ENCODE measurements around the gene FUOM. TPM values are rescaled to one million over a fixed set of nuclear protein-coding genes. Genes with fewer than 3 reads are reported as not detected.
A peak's percentile ranks its signal among the peaks of the same experiment; 100 is the strongest.

Gene FUOM
- total RNA-seq, 2 donors from 2014 or later = 12.5 to 16.1 TPM

DNA sequence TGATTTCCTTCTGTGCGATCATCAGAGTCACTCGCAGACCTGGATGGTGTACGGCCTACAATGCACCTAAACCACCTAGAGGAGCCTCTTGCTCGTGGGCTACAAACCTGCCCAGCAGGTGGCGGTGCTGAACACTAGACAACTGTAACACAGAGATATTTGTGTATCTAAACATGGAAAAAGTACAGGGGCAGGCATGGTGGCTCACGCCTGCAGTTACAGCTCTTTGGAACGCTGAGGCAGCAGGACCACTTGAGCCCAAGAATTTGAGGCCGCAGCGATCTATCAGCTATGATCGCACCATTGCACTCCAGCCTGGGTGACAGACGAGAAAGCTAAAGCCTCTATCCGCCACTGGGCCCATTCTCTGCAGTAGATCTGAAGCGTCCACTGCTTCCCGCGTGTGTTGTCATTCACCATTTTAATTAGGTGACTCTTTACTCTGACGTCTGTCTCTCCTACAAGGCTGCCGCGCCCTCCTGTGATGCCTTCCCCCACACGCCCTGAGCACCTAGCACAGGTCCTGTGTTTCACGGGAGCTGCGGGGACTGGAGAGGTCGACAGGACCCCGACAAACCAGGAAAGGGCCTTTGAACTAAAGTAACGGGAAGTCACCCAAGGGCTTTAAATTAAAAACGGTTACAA, 49.9 kb downstream of the FUOM start:
- intact Hi-C loops (cut with DNase I) = no loop called here
- Histone ChIP-seq H3K9me3 (no peaks in the 10 kb centered on the region), H3K36me3 (replicated peaks in 1 of 2; ENCODE audit: insufficient read depth in 1 of 2, low read depth in 2 of 2) (no peaks in the 10 kb centered on the region), H3K4me3 (peak overlapping the region; percentile 63 to 79), H3K4me1 (peaks cover 28% of the 10 kb centered on the region), H3K27me3 (no peaks in the 10 kb centered on the region), H3K27ac (peak overlapping the region; percentile 91 to 99 (median 93))
- TF ChIP-seq POLR2A (IDR thresholded peaks at IDR 0.05) = peak in 2 of 3 donors; percentile 41 to 79
- TF ChIP-seq, protein P1, sequence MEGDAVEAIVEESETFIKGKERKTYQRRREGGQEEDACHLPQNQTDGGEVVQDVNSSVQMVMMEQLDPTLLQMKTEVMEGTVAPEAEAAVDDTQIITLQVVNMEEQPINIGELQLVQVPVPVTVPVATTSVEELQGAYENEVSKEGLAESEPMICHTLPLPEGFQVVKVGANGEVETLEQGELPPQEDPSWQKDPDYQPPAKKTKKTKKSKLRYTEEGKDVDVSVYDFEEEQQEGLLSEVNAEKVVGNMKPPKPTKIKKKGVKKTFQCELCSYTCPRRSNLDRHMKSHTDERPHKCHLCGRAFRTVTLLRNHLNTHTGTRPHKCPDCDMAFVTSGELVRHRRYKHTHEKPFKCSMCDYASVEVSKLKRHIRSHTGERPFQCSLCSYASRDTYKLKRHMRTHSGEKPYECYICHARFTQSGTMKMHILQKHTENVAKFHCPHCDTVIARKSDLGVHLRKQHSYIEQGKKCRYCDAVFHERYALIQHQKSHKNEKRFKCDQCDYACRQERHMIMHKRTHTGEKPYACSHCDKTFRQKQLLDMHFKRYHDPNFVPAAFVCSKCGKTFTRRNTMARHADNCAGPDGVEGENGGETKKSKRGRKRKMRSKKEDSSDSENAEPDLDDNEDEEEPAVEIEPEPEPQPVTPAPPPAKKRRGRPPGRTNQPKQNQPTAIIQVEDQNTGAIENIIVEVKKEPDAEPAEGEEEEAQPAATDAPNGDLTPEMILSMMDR (IDR thresholded peaks at IDR 0.05) = peak; percentile 70 to 89 (median 83)
- WGBS, 2 donors = 2% methylated on average over 25 of the region's 25 CpGs
- DNase-seq (peak; percentile 91 to 96 (median 94)), ATAC-seq (peak; percentile 57)

DNA sequence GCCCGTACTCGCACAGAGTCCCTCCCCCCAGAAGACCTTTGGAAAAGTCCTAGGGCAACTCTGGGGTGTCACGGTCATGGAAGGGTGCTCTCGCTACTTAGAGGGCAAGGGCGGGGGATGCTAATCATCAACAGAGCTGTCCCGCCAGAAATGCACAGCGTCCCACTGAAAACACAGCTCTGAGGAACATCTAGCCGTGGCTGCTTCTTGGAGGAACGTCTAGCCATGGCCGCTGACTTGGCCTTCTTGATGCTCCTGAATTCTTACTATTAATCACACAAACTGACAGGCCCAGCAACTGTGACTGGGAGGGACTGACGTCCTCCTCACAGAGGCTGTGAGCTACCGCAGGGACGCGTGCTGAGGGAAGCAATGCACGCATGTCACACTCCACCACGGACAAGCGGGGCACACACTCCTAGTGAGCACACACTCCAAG, 50.9 kb downstream of the FUOM start:
- Histone ChIP-seq H3K36me3 (replicated peaks in 1 of 2; ENCODE audit: insufficient read depth in 1 of 2, low read depth in 2 of 2) (peaks cover 0 to 5% of the 10 kb centered on the region in 2 donors), H3K27me3 (no peaks in the 10 kb centered on the region), H3K4me3 (no peak overlapping the region), H3K27ac (no peak overlapping the region), H3K4me1 (peaks cover 28% of the 10 kb centered on the region), H3K9me3 (no peaks in the 10 kb centered on the region)
- TF ChIP-seq POLR2A (IDR thresholded peaks at IDR 0.05) = no peak
- TF ChIP-seq, protein P1 (IDR thresholded peaks at IDR 0.05) = no peak
- no peak for ATAC-seq
- DNase-seq = no peak
- 72 to 73% methylated on average over 9 to 17 of the region's 17 CpGs for WGBS, 2 donors
- intact Hi-C loops (cut with DNase I) = no loop called here

DNA sequence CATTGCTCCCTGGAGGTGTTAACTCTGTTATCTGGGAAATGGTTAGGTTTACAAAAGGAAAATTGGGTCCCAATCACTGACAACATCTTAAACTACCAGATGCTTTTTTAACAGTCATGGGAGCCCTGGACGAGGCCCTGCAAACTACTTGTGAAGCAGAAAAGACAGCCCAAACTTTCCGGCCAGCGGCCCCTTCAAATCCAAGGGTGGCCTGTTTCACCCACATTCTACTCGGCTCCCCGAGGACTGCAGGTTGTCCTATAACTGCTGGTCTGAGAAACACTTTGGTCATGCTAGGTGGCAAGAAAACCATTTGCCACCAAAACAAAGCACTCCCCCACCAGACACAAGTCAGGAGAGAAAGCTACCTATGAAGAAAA, 51.7 kb downstream of the FUOM start:
- DNase-seq (no peak), ATAC-seq (no peak)
- WGBS, 2 donors = 84 to 95% methylated on average over 5 of the region's 5 CpGs
- H3K4me1 ChIP-seq = peaks cover 28% of the 10 kb centered on the region
- peaks cover 1 to 5% of the 10 kb centered on the region in 2 donors for H3K36me3 ChIP-seq (replicated peaks in 1 of 2; ENCODE audit: insufficient read depth in 1 of 2, low read depth in 2 of 2)
- peak overlapping the region in 1 of 4 donors; percentile 56 for H3K27ac ChIP-seq
- H3K27me3 ChIP-seq = no peaks in the 10 kb centered on the region
- intact Hi-C loops (cut with DNase I) = no loop called here
- no peak overlapping the region for H3K4me3 ChIP-seq
- H3K9me3 ChIP-seq = no peaks in the 10 kb centered on the region
- TF ChIP-seq, protein P1 (IDR thresholded peaks at IDR 0.05) = no peak
- no peak for TF ChIP-seq POLR2A (IDR thresholded peaks at IDR 0.05)

Small RNA genes lying within 50 kb of the gene (microRNA-seq; reads per million reads assigned to microRNA genes)
- 0 to 0.45 reads per million in 2 donors for gene MIR3944 (ENCODE audit: borderline number of aligned reads in 2 of 2, borderline replicate concordance in 2 of 2)

Small RNA genes lying within 50 kb of the gene (small RNA-seq; reads per million reads assigned to genes)
- gene AL360181.4 = not detected
- gene BANF1P2 = not detected
- gene MIR3944 = not detected

Other genes starting within 250 kb of the FUOM start
- gene KNDC1, start 197.8 kb downstream of the FUOM start, total RNA-seq = 1 to 10 TPM in 1 of 2 donors, under 1 TPM in 1; 0.52 to 3.3 TPM
- not detected for gene UTF1, start 127.8 kb downstream of the FUOM start, total RNA-seq
- gene VENTX, start 120.2 kb downstream of the FUOM start, total RNA-seq = under 1 TPM in 1 of 2 donors, not detected in 1; 0.26 TPM
- 1 to 10 TPM; 3.4 to 4.6 TPM for gene ADAM8, start 81.2 kb downstream of the FUOM start, total RNA-seq
- gene TUBGCP2, start 49.1 kb downstream of the FUOM start, total RNA-seq = 10 to 100 TPM; 32.2 to 36.6 TPM
- gene ZNF511, start 49.1 kb downstream of the FUOM start, total RNA-seq = 10 to 100 TPM; 15.0 to 22.7 TPM
- gene CALY, start 21.1 kb downstream of the FUOM start, total RNA-seq = 1 to 10 TPM in 1 of 2 donors, not detected in 1; 1.8 TPM
- gene PRAP1, start 10.6 kb downstream of the FUOM start, total RNA-seq = 1 to 10 TPM in 1 of 2 donors, not detected in 1; 6.5 TPM
- 10 to 100 TPM; 44.4 to 71.9 TPM for gene ECHS1, start 15.3 kb upstream of the FUOM start, total RNA-seq
- 1 to 10 TPM; 8.3 to 9.6 TPM for gene PAOX, start 21.2 kb upstream of the FUOM start, total RNA-seq
- gene MTG1, start 36.1 kb upstream of the FUOM start, total RNA-seq = 10 to 100 TPM; 22.8 to 83.7 TPM
- gene SPRN, start 66.6 kb upstream of the FUOM start, total RNA-seq = not detected
- 10 to 100 TPM in 1 of 2 donors, 1 to 10 TPM in 1; 3.9 to 11.2 TPM for gene SCART1, start 95.9 kb upstream of the FUOM start, total RNA-seq
- 10 to 100 TPM in 1 of 2 donors, 1 to 10 TPM in 1; 3.9 to 18.1 TPM for gene CYP2E1, start 169.3 kb upstream of the FUOM start, total RNA-seq
- gene SYCE1, start 207.6 kb upstream of the FUOM start, total RNA-seq = 1 to 10 TPM; 1.0 to 2.0 TPM

Measured in body of pancreas (tissue), 4 donors.